ENCODE measurements around the gene TSNAXIP1. TPM values are rescaled to one million over a fixed set of nuclear protein-coding genes. Genes with fewer than 3 reads are reported as not detected.

TSNAXIP1 gene
- total and polyA plus RNA-seq, 10 of the 15 experiments (the other 5 are each of a cell fraction or from before 2014, with no cell fraction given), result 0.09 to 0.63 (median 0.37) TPM; not detected in 1

- ChIA-PET RAD21 (ENCODE audit: unreplicated experiment) (interaction anchor here (0.7 to 1.1 kb wide), 3 partner anchors 92 to 387 kb away, joined by 3 to 4 read pairs (median 3); no protein-coding TSS in a partner anchor), SMC1A (ENCODE audit: uncharacterized antibody, unreplicated experiment) (no interaction called here), POLR2A (interaction anchor here (0.6 to 0.7 kb wide), 2 partner anchors 23 to 276 kb away, joined by 3 read pairs; no protein-coding TSS in a partner anchor), CTCF (interaction anchor here (0.8 to 1.6 kb wide), 6 partner anchors 8 to 243 kb away, joined by 3 to 5 read pairs (median 4); partner anchors contain the start of gene PSMB10)
- 57% methylated on average over 17 of the region's 17 CpGs for WGBS (ENCODE audit: insufficient coverage, insufficient replicate concordance, low lambda C conversion rate, missing lambda C conversion rate)
- ATAC-seq (no peak), DNase-seq (ENCODE audit: low read depth, low spot score) (no peak), FAIRE-seq (no peak)
- Histone ChIP-seq H3K79me2 (ENCODE audit: control insufficient read depth, insufficient read depth, low read length) (peaks cover 30% of the 10 kb centered on the region), H4K20me1 (ENCODE audit: control insufficient read depth, insufficient read depth) (no peaks in the 10 kb centered on the region), H3K27me3 (replicated peaks in 1 of 2; ENCODE audit: control insufficient read depth in 2 of 2, insufficient read depth in 2 of 2, low read length in 1 of 2) (no peaks in the 10 kb centered on the region), H3K4me1 (ENCODE audit: control insufficient read depth, insufficient read depth, low read length) (peaks cover 23% of the 10 kb centered on the region), H3K4me2 (ENCODE audit: control insufficient read depth, insufficient read depth) (peak overlapping the region; percentile 93), H3K9ac (ENCODE audit: control insufficient read depth, insufficient read depth, low read length) (peak overlapping the region; percentile 91; the same call in 1 of the 2 replicates), H2AFZ (ENCODE audit: control insufficient read depth, low read depth, low read length) (peak overlapping the region; percentile 100), H3K9me3 (replicated peaks; ENCODE audit: control insufficient read depth, insufficient read depth, low read length) (no peaks in the 10 kb centered on the region), H3K4me3 (peak overlapping the region; percentile 96; the same call in 1 of the 2 replicates), H3K36me3 (ENCODE audit: control insufficient read depth in 2 of 2, insufficient read depth in 2 of 2, low read length in 1 of 2) (peaks cover 0 to 4% of the 10 kb centered on the region in 2 experiments; a peak in 1 of 4 replicates), H3K27ac (ENCODE audit: control insufficient read depth, insufficient read depth) (no peak overlapping the region)
- intact Hi-C loops (cut with micrococcal nuclease; ENCODE audit: unreplicated experiment), result no loop called here
- 0 out of 2 replicates have a peak, but pooled peaks have one; percentile 10 for TF ChIP-seq ZNF687 (IDR thresholded peaks at IDR 0.05)
- TF ChIP-seq FOS (IDR thresholded peaks at IDR 0.05; ENCODE audit: borderline replicate concordance, extremely low read depth, insufficient read length), result no peak
- 0 out of 2 replicates have a peak, but pooled peaks have one; percentile 55 for TF ChIP-seq MLLT1 (IDR thresholded peaks at IDR 0.05)
- no TSS peak for BruUV-seq (replicated peaks)
- in situ Hi-C loops (cut with MboI), result no loop called here
Observed at GRCh38 chr16:67841198-67841815, 34.6 kb downstream of the TSNAXIP1 start.
